Immature natural killer cell (primary cell): ENCODE measurements around the gene MAP3K3. TPM values are rescaled to one million over a fixed set of nuclear protein-coding genes. Genes with fewer than 3 reads are reported as not detected.

Source experiments
- DNase-seq, 3 donors: peaks; one replicate each; pipeline ENCODE4 v3.0.0; 2022; ENCODE audit warnings: mixed read lengths in 1 of 3
- H3K27ac Mint-ChIP-seq, 6 donors: one replicate each; pipeline ENCODE4 v1.8.0; 2020; ENCODE audit warnings: mixed read lengths in 6 of 6, mild to moderate bottlenecking in 5 of 6, inconsistent platforms in 4 of 6, moderate library complexity in 3 of 6
- H3K27me3 Mint-ChIP-seq, 3 donors: one replicate each; pipeline ENCODE4 v1.8.0; 2020 to 2021; ENCODE audit warnings: low read depth in 3 of 3, mild to moderate bottlenecking in 3 of 3, mixed read lengths in 3 of 3, moderate library complexity in 3 of 3, inconsistent platforms in 1 of 3
- H3K36me3 Mint-ChIP-seq, 3 donors: one replicate each; pipeline ENCODE4 v1.8.0; 2020; ENCODE audit warnings: mixed read lengths in 3 of 3, inconsistent platforms in 2 of 3, mild to moderate bottlenecking in 2 of 3
- H3K4me1 Mint-ChIP-seq, 2 donors: one replicate each; pipeline ENCODE4 v1.8.0; 2020; ENCODE audit warnings: inconsistent platforms in 2 of 2, mild to moderate bottlenecking in 2 of 2, mixed read lengths in 2 of 2, moderate library complexity in 1 of 2
- H3K4me3 Mint-ChIP-seq, 5 donors: one replicate each; pipeline ENCODE4 v1.8.0; 2020; ENCODE audit warnings: mild to moderate bottlenecking in 5 of 5, mixed read lengths in 5 of 5, inconsistent platforms in 3 of 5, moderate library complexity in 3 of 5
- H3K9me3 Mint-ChIP-seq, 6 donors: one replicate each; pipeline ENCODE4 v1.8.0; 2020; ENCODE audit warnings: mild to moderate bottlenecking in 6 of 6, mixed read lengths in 6 of 6, inconsistent platforms in 4 of 6, moderate library complexity in 3 of 6
- polyA plus RNA-seq, 3 donors: library from polyadenylated mRNA; unstranded; fragments of 300-500 nt; fragmentation: Illumina TruSeq; gene quantifications; one replicate each; pipeline ENCODE4 v1.2.3, GENCODE V29; 2021

MAP3K3 gene
- 10 to 100 TPM; 21.4 to 40.4 (median 31.9) TPM for polyA plus RNA-seq

- peaks cover 4 to 6% (median 6%) of the 10 kb centered on the region in 3 donors for H3K27me3 Mint-ChIP-seq
- H3K4me1 Mint-ChIP-seq: peaks cover 44 to 47% of the 10 kb centered on the region in 2 donors
- H3K4me3 Mint-ChIP-seq: peak within 1 kb of the TSS; percentile 95 to 96 (median 96)
- H3K9me3 Mint-ChIP-seq: no peaks in the 10 kb centered on the region
- no peaks in the 10 kb centered on the region for H3K36me3 Mint-ChIP-seq
- peak; percentile 98 for DNase-seq
- peak within 1 kb of the TSS; percentile 81 to 95 (median 92) for H3K27ac Mint-ChIP-seq
Observed at GRCh38 chr17:63621684-63622573, at the start of gene MAP3K3. Gene MAP3K3 (plus strand): TSS chr17:63622417. CDS start chr17:63622760, 343 bp downstream.

GRCh38 chr17:63573634-63574033 lies 48.6 kb upstream of the MAP3K3 start:
- Mint-ChIP-seq H3K4me3 (no peak overlapping the region), H3K4me1 (peaks cover 39 to 76% of the 10 kb centered on the region in 2 donors), H3K27me3 (no peaks in the 10 kb centered on the region), H3K36me3 (peaks cover 0 to 6% (median 0%) of the 10 kb centered on the region in 3 donors), H3K27ac (peak overlapping the region in 2 of 6 donors; percentile 28 to 62), H3K9me3 (no peaks in the 10 kb centered on the region)
- DNase-seq: no peak

GRCh38 chr17:63578027-63578768 lies 44.0 kb upstream of the MAP3K3 start:
- Mint-ChIP-seq H3K9me3 (no peaks in the 10 kb centered on the region), H3K27ac (peak overlapping the region in 4 of 6 donors; percentile 20 to 71 (median 25)), H3K4me3 (no peak overlapping the region), H3K27me3 (no peaks in the 10 kb centered on the region), H3K36me3 (peaks cover 0 to 27% (median 8%) of the 10 kb centered on the region in 3 donors), H3K4me1 (peaks cover 21 to 58% of the 10 kb centered on the region in 2 donors)
- no peak for DNase-seq

- peaks cover under 1 to 32% (median 8%) of the 10 kb centered on the region in 3 donors for H3K36me3 Mint-ChIP-seq
- H3K9me3 Mint-ChIP-seq: no peaks in the 10 kb centered on the region
- no peak overlapping the region for H3K27ac Mint-ChIP-seq
- H3K27me3 Mint-ChIP-seq: no peaks in the 10 kb centered on the region
- H3K4me1 Mint-ChIP-seq: peaks cover 21 to 57% of the 10 kb centered on the region in 2 donors
- no peak overlapping the region for H3K4me3 Mint-ChIP-seq
- no peak for DNase-seq
Observed at GRCh38 chr17:63578769-63579111, 43.5 kb upstream of the MAP3K3 start.

GRCh38 chr17:63579633-63580032 lies 42.6 kb upstream of the MAP3K3 start:
- peaks cover 15 to 50% of the 10 kb centered on the region in 2 donors for H3K4me1 Mint-ChIP-seq
- no peak overlapping the region for H3K27ac Mint-ChIP-seq
- no peaks in the 10 kb centered on the region for H3K9me3 Mint-ChIP-seq
- DNase-seq: no peak
- peaks cover 3 to 29% (median 8%) of the 10 kb centered on the region in 3 donors for H3K36me3 Mint-ChIP-seq
- peaks cover 0 to under 1% (median 0%) of the 10 kb centered on the region in 3 donors for H3K27me3 Mint-ChIP-seq
- no peak overlapping the region for H3K4me3 Mint-ChIP-seq

GRCh38 chr17:63587770-63588169 lies 34.4 kb upstream of the MAP3K3 start:
- DNase-seq: no peak
- H3K4me3 Mint-ChIP-seq: no peak overlapping the region
- no peaks in the 10 kb centered on the region for H3K9me3 Mint-ChIP-seq
- peaks cover 18 to 30% of the 10 kb centered on the region in 2 donors for H3K4me1 Mint-ChIP-seq
- peaks cover 16 to 49% (median 25%) of the 10 kb centered on the region in 3 donors for H3K36me3 Mint-ChIP-seq
- H3K27me3 Mint-ChIP-seq: peaks cover 0 to 2% (median 1%) of the 10 kb centered on the region in 3 donors
- no peak overlapping the region for H3K27ac Mint-ChIP-seq

DNA sequence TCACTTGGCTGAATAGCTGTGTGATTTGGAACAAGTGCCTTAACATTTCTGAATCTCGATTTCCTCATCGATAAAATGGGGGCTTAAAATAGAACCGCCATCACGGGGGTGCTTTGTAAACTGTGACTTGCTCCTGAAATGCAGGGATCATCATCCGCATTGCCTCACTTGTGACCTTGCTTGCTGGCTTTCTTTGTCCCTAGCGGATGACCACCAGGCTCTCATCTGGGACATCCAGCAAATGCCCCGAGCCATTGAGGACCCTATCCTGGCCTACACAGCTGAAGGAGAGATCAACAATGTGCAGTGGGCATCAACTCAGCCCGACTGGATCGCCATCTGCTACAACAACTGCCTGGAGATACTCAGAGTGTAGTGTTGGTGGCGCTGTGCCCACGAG lies 33.4 kb upstream of the MAP3K3 start:
- H3K4me1 Mint-ChIP-seq: peaks cover 21 to 34% of the 10 kb centered on the region in 2 donors
- H3K4me3 Mint-ChIP-seq: no peak overlapping the region
- DNase-seq: no peak
- H3K9me3 Mint-ChIP-seq: no peaks in the 10 kb centered on the region
- no peak overlapping the region for H3K27ac Mint-ChIP-seq
- peaks cover 0 to 2% (median 1%) of the 10 kb centered on the region in 3 donors for H3K27me3 Mint-ChIP-seq
- H3K36me3 Mint-ChIP-seq: peaks cover 16 to 39% (median 24%) of the 10 kb centered on the region in 3 donors

- DNase-seq: no peak
- peaks cover 21 to 39% of the 10 kb centered on the region in 2 donors for H3K4me1 Mint-ChIP-seq
- no peaks in the 10 kb centered on the region for H3K9me3 Mint-ChIP-seq
- peaks cover 0 to 2% (median under 1%) of the 10 kb centered on the region in 3 donors for H3K27me3 Mint-ChIP-seq
- H3K36me3 Mint-ChIP-seq: peaks cover 16 to 37% (median 21%) of the 10 kb centered on the region in 3 donors
- H3K27ac Mint-ChIP-seq: no peak overlapping the region
- no peak overlapping the region for H3K4me3 Mint-ChIP-seq
Observed at GRCh38 chr17:63589646-63590045, 32.6 kb upstream of the MAP3K3 start.

GRCh38 chr17:63592797-63593196 lies 29.4 kb upstream of the MAP3K3 start:
- peak overlapping the region in 1 of 6 donors; percentile 28 for H3K27ac Mint-ChIP-seq
- H3K27me3 Mint-ChIP-seq: peaks cover 0 to 2% (median 0%) of the 10 kb centered on the region in 3 donors
- H3K4me1 Mint-ChIP-seq: peaks cover 21 to 31% of the 10 kb centered on the region in 2 donors
- H3K9me3 Mint-ChIP-seq: no peaks in the 10 kb centered on the region
- no peak for DNase-seq
- no peak overlapping the region for H3K4me3 Mint-ChIP-seq
- H3K36me3 Mint-ChIP-seq: peaks cover 12 to 27% (median 21%) of the 10 kb centered on the region in 3 donors

DNA sequence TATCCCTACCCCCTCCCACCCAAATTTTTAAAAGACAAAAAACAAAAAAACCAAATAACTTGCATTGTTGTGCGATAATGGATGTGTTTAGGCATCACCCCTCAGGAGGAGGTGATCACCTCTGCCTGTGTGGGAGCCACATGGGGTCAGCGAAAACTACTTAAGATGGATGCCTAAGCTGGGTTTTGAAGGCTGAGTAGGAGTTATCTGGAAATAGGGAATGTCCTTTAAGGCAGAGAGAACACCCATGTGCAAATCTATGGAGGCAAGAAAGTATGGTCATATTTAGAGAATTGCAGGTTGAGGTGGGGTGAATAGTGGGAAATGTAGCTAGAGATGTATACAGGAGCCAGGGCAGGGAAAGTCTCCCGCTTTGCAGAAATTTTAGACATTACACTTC lies 27.1 kb upstream of the MAP3K3 start:
- H3K9me3 Mint-ChIP-seq: no peaks in the 10 kb centered on the region
- H3K27me3 Mint-ChIP-seq: peaks cover 0 to 2% (median 0%) of the 10 kb centered on the region in 3 donors
- H3K36me3 Mint-ChIP-seq: peaks cover 2 to 15% (median 11%) of the 10 kb centered on the region in 3 donors
- H3K4me3 Mint-ChIP-seq: no peak overlapping the region
- peak overlapping the region in 1 of 6 donors; percentile 48 for H3K27ac Mint-ChIP-seq
- DNase-seq: no peak
- peaks cover 34 to 45% of the 10 kb centered on the region in 2 donors for H3K4me1 Mint-ChIP-seq

GRCh38 chr17:63596856-63597586 lies 25.2 kb upstream of the MAP3K3 start:
- no peaks in the 10 kb centered on the region for H3K9me3 Mint-ChIP-seq
- DNase-seq: peak in 2 of 3 donors; percentile 10 to 36
- H3K27me3 Mint-ChIP-seq: peaks cover 3 to 6% (median 5%) of the 10 kb centered on the region in 3 donors
- H3K4me3 Mint-ChIP-seq: peak overlapping the region; percentile 4 to 78 (median 60)
- peak overlapping the region in 5 of 6 donors; percentile 17 to 76 (median 51) for H3K27ac Mint-ChIP-seq
- H3K4me1 Mint-ChIP-seq: peaks cover 47 to 60% of the 10 kb centered on the region in 2 donors
- peaks cover 0 to 5% (median 3%) of the 10 kb centered on the region in 3 donors for H3K36me3 Mint-ChIP-seq

GRCh38 chr17:63598281-63598680 lies 23.9 kb upstream of the MAP3K3 start:
- peak overlapping the region; percentile 9 to 76 (median 52) for H3K27ac Mint-ChIP-seq
- peaks cover 0 to 5% (median 3%) of the 10 kb centered on the region in 3 donors for H3K36me3 Mint-ChIP-seq
- H3K9me3 Mint-ChIP-seq: no peaks in the 10 kb centered on the region
- H3K4me1 Mint-ChIP-seq: peaks cover 47 to 56% of the 10 kb centered on the region in 2 donors
- peak overlapping the region; percentile 40 to 74 (median 64) for H3K4me3 Mint-ChIP-seq
- H3K27me3 Mint-ChIP-seq: peaks cover 3 to 6% (median 5%) of the 10 kb centered on the region in 3 donors
- peak; percentile 43 to 52 (median 46) for DNase-seq
